Stromal cell of bone marrow (primary cell): ENCODE measurements around the gene LSM7.

Experiments
- DNase-seq: peaks from one replicate; pipeline ENCODE4 v3.0.0-alpha.2; 2012; ENCODE audit warnings: low read depth

Gene LSM7

DNA sequence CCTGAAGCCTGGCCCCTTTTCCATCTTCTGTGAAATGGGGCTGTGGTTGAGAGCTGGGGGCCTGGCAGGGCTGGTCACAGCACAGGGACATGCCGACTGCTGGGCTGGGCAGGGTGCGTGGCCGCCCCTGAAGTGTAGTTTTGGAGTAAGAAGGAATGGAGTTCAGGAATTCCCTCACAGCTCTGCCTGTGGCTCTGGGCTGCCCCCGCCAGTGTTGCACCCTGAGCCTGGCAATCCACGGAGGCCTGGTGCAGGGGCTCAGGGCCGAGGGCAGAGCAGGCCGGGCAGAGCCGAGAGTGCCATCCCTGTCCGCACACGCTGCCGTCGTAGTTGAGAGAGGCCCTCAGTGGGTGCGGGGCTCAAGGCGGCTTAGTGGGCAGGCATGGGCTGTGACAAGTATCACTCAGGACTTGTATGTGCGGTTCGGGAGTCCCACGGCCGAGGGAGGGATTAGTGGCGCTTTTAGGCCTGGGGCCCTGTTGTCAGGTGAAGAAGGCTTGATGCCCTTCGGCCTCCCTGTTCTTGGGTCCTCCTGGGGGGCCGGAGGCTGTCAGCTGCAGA, 9.7 kb upstream of the LSM7 start:
- no peak for DNase-seq

DNA sequence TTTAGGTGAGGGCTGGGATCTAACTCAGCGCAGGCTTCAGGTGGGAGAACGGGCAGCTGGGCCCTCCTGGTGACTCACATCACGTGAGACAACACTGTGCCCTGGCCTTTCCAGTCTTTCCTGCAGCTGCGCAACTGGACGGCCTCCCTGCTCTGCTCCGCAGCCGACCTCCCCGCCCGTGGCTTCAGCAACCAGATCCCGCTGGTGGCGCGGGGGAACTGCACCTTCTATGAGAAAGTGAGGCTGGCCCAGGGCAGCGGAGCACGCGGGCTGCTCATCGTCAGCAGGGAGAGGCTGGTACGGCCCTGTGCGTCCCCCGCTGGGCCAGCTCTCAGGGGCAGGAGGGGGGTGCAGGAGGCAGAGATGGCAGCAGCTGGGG, 8.9 kb upstream of the LSM7 start:
- DNase-seq = peak; percentile 11

DNA sequence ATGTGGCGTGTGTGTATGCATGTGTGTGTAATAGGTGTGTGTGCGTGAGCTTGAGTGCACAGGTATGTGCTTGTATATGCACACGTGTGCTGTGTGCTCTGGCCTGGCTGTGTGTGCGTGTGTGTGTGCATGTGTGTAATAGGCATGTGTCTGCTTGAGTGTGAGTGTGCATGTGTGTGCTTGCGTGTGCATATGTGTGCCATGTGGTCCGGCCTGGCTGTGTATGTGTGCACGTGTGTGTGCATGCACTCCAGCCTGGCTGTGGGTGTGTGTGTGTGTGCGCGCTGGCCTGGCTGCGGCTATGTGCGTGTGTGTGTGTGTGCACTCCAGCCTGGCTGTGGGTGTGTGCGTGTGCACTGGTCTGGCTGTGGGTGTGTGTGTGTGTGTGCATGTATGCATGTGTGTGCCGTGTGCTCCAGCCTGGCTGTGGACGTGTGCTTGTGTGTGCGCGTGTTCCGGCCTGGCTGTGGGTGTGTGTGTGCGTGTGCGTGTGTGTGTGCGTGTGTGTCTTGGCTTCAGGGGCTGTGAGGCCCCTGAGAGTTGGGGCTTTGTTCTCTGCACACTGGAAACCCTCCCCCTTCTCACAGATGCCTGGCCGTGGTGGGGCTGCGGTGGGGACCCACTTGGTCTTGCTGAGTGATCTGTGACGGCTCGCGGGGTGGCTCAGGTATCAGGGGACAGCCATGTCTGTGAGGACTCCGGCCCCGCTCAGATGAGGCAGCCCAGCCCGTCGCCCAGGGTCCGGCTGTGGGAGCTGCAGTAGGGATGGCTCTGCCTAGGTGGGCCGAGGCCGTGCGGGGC, 8.3 kb upstream of the LSM7 start:
- no peak for DNase-seq

DNA sequence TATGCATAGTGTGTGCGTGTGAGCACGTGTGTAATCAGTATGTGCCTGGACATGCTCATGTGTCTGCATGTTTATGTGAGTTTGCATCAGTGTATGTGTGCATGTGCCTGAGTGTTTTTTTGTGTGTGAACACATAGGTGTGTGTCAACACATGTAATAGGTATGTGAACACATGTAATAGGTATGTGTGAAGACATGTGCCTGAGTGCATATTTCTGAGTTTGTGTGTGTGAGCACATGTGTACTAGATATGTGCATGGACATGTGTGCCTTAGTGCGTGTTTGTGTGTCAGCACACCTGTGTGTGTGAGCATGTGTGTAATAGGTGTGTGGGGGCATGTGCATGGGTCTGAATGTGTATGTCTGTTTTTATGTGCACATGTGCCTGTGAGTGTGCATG, 7.5 kb upstream of the LSM7 start:
- no peak for DNase-seq

DNA sequence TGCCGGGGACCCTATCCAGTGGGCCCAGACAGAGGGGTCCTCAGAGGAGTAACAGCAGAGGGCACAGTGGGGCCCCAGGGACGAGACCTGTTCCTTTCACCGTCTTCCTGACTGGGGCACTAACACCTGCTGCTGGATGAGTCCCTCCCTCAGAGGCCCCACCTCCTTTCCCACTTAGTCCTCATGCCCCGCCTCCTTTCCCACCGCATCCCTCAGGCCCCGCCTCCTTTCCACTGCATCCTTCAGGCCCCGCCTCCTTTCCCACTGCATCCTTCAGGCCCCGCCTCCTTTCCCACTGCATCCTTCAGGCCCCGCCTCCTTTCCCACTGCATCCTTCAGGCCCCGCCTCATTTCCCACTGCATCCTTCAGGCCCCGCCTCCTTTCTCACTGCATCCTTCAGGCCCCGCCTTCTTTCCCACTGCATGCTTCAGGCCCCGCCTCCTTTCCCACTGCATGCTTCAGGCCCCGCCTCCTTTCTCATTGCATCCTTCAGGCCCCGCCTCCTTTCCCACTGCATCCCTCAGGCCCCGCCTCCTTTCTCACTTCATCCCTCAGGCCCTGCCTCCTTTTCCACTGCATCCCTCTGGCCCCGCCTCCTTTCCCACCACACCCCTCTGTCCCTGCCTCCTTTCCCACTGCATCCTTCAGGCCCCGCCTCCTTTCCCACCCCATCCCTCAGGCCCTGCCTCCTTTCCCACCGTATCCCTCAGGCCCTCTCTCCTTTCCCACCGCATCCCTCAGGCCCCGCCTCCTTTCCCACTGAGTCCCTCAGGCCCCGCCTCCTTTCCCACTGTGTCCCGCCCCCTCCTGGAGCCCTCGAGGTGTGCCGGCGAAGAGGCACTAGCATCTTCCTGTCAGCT, 6.8 kb upstream of the LSM7 start:
- DNase-seq = no peak

DNA sequence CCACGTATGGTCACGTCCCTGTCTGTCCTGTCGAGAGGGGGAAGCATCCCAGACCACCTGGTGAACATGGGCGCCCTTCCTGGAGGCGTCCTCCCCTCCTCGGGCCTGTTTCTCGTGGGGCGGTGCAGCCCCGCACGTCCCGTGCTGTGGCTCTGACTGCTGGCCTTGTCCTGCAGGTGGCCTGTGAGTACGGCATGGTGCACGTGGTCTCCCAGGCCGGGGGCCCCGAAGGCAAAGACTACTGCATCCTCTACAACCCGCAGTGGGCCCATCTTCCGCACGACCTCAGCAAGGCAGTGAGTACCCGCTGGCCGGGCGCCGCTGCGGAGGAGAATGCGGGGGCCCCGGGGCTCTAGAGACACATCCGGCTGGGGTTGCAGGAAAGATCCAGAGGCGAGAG, 6.0 kb upstream of the LSM7 start:
- no peak for DNase-seq

DNA sequence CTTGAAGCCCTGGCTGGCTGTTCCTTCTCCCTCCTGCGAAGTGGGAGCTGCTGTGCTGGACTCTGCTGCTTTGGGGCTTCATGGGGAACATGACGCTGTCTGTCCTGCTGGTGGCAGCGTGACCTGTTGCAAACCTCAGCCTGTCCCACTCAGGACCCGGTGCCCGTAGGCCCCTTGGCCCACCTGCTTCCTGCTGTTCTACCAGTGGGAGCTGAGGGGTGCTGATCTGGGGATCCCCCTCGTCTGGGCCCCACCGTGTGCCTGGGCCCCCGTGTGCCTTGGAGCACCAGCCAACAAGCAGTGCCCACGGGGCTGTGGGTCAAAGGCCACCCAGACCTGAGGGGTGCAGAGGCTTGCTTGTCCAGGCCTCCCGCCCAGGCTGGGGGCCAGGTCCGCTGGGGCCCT, 5.4 kb upstream of the LSM7 start:
- DNase-seq = no peak

DNA sequence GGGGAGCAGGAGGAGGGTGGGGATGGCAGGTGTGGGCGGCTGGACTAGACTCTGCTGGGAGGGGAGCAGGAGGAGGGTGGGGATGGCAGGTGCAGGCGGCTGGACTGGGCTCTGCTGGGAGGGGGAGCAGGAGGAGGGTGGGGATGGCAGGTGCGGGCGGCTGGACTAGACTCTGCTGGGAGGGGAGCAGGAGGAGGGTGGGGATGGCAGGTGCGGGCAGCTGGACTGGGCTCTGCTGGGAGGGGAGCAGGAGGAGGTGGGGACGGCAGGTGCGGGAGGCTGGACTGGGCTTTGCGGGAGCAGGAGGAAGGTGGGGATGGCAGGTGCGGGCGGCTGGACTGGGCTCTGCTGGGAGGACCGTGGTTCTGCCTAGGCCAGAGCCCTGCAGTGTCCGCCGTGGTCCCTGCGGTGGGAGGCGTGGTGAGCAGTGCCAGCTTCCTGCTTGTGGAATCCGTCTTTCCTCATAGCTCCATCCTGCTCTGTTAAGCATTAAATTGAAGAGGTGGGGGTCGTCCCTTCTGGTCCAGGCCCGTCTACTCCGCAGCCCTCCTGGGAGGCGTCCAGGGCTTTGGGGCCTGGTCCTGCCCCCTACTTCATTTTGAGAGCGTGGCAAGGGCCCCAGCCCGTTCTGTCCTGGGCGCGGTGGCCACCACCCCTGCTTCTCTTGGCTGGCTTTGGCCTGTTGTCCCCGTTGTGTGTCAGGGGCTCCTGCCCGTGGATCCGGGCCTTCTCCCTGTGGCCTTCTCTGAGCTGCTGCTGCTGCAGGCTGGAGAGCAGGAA, 4.8 kb upstream of the LSM7 start:
- DNase-seq = no peak

DNA sequence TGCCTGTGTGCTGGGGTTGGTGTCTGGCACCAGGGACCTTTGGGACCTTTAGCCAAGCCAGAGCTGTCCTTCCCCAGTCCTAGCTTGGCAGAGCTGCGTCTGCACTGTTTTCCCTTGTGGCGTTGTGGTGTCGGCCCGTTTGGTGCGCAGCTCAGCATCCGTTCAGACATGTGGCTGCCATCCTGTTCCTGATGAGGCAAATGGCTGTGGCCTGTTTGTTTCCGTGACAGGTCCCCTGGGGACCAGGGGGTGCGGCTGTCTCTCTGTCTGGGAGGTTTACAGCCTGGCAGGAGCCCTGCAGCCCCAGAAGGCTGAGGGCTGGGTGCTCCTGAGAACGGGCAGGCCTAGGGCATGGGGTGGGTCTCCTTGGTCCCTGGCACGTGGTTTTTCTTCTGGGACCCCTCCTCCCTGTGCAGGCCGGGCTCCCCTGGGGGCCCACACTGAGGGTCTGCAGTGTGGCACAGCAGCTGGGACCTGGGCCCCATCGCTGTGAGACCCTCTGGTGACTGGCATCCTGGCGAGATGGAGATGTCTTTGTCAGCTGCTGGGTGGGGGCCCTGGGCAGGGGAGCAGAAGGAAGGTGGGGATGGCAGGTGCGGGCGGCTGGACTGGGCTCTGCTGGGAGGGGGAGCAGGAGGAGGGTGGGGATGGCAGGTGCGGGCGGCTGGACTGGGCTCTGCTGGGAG, 4.1 kb upstream of the LSM7 start:
- no peak for DNase-seq

DNA sequence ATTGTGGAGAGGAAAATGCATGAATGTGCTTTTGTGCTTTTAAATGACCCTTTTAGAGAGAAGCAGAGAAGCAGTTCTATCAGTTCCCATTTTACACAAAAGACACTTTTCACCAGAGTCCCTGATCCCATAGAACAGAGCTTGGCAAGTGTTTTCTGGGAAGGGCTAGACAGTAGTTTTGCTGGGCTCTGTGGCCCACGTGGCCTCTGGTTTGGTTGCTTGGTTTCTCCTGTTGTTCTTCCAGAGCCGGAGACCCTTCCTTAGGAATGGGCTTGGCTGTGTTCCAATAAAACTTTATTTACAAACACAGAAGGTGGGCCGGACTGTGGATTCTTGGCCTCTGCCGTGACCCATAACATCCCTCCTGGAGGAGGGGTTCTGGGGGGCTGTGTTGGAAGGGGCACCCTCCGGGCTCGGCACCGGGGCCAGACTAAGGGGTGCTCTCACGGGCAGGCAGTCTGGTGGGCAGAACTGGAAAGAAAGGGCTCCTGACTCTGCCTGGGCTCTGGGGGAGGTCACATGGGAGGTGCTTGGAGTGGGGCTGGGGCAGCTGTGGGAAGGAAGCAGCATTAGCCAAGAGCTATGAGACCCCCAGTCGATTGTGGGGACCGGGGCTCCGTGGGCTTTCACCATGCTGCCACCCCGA, 3.3 kb upstream of the LSM7 start:
- DNase-seq = no peak

DNA sequence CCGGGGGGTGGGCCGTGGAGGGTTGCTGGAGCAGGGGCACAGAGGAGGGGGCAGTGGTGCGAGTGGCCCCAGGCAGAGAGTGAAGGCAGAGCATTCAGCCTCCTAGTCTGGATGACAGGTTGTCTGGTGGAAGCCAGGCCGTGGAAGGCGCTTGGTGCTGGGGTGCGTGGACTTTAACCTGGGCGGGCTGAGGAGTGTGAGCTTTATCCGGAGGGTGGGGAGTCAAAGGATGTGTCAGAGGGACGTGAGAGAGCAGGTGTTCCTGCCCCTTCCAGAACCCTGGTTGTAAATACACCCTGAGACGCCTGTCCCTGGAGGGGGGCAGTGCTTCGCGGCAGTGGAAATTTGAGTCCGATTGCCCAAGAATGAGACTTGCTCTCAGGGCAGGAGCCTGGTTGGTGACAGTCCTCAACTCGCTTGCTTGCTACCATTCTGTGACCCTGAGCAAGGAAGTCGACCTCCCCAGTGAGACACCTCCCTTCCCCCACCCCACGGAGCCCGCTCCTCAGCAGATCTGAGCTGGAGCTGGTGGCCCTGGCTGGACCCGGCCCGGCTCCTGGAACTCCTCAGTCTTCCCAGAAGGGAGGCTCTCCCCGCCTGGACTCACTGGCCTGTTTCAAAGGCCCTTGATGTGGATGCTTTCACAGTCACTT, 2.4 kb upstream of the LSM7 start:
- no peak for DNase-seq

DNA sequence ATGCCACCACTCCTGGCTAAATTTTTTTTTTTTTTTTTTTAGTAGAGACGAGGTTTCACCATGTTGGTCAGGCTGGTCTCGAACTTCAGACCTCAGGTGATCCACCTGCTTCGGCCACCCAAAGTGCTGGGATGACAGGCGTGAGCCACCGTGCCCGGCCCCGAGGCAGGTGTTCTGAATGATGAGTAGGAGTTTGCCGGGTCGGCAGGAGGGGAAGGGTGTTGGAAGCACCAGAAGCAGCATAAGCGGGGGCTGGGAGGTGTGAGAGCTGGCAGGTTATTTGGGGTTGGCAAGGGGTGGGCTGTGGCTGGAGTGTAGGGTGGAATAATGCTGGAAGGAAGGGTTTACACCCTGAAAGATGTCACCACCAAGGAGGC, 1.9 kb upstream of the LSM7 start:
- no peak for DNase-seq

DNA sequence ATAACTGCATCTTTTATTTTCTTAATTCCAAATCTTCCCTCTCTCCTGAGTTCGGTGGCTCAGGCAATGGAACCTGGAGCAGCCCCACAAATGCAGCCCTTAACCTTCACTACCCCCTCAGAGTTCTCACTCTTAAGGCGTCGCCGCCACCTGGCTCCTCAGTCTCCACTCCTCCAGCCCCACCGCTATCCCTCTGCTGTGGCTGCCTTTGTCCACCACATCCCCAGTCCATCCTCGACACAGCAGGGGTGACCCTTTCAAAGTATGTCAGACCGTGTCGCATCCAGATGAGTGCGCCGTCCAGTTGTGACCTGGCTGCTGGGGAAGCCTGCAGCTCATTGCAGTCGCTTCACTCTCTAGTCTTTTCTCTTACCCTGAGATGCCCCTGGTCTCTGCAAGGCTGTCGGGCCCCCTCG, 1.1 kb upstream of the LSM7 start:
- no peak for DNase-seq

DNA sequence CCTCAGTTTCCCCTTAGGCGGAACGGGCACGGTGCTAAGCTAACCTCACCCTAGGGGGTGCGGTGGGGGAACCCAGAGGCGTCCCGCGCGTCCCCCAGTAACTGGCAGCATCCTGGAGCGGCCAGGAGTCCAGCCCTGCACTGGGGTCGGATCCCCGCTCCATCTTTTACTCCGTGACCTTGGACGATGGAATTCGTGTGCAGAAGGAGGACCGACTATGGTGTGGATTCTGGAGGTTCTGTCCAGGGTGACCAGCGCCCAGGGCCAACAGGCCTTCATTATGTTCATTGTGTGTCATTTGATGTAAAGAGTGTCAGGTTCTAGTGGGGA, 728 bp upstream of the LSM7 start:
- no peak for DNase-seq

DNA sequence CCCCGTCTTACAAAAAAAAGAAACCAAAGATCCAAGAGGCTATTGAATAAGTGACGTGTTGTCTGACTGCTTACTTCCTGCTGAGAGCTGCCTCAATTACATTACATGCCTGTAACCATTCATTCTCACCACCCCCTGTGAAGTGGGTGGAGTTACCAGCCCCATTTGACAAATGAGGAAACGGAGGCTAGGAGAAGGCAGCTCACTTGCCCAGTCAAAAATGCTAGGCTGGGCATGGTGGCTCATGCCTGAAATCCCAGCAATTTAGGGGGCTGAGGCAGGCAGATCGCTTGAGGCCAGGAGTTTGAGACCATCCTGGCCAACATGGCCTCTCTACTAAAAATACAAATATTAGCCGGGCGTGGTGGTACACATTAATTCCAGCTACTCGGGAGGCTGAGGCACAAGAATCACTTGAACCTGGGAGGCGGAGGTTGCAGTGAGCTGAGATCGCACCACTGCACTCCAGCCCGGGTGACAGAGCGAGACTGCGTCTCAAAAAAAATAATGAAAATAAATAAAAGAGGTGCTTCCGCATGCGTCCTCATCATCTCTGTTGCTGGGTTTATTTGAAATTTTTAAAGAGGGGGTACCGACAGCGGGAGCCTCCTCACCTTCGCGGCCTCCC, 499 bp downstream of the LSM7 start:
- peak; percentile 67 for DNase-seq

DNA sequence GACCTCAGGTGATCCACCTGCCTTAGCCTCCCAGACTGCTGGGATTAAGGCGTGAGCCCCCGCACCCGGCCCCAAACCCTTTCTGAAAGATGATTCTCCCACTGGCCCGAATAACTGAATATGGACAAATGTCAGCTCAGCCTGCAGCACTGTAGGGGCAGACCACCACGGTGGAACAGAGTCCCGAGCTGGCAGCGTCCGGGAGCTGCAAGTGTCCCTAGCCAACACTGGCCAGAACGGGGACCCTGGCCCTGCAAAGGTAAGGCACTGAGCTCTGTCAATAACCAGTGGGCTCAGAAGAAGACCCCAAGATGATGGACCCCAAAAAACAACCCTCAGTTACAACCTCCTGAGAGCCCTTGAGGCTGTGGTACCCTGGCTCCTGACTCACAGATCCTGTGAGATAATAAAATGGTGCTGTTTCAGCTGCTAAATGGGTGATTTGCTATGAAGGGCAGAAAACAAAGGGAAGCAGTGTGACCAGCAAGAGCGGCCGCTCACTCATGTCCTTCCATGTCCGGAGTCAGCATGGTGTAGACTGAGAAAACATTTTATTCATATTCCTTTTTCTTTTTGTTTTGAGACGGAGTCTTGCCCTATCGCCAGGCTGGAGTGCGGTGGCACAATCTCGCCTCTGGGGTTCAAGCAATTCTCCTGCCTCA, 1.6 kb downstream of the LSM7 start:
- no peak for DNase-seq

DNA sequence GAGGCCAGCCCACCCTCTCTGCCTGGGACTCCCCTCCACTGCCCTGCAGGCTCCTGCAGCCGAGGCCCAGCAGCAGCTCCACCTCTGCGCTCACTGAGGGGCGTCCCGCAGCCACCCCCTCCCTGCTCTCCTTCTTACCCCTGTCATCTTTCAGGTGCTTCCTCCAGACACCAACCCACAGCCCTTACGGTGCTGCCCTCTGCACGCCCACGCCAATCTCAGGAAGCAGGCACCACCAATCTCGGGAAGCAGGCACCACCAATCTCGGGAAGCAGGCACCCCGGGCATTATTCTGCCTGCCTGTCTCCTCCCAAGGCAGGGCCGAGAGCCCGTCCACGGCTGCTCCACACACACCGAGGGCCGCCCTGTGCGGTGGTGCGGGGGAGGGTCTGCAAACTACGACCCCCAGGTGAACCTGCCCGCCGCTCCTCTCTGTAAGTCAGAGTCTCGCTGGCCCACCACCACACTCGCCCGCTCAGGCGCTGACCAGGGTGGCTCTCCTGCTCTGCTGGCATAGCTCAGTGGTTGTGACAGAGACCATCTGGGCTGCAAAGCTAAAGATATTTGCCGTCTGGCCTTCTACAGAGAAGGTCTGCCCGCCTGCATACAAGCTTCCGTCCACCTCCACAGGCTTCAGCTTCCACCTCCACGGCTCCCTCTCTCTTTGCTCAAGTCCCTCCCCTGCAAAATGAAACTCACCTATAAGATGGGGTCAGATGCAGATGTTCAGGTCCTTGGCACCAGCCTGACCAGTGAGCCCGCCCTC, 2.9 kb downstream of the LSM7 start:
- no peak for DNase-seq

DNA sequence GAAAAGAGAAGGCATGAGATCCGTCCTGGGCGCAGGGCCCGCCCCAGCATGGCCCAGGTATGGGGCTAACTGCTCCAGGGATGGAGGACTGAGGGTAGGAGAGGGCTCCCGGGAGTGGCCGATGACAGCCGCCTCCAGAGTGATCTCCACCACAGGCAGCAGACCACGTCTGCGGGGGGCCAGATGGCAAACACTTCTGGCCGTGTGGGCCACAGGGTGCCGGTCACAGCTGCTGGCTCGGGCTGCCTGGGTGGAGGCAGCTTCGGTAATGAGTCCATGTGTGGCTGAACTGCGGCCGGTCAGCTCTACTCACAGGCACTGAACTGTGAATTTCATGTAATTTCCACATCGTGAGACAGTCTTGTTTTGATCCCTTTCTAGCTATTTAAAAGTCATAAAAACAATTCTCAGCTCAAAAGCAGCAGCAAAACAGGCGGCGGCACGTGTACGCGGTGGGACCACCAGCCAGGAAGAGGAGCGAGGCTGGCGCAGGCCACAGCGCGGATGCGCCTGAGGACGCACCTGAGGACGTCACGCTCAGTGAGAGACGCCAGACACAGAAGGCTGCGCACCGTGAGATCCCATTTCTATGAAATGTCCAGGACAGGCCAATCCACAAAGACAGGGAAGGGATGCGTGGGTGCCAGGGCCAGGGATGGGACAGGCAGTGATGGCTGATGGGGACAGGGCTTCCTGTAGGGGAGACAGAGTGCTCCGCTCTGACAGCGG, 4.0 kb downstream of the LSM7 start:
- no peak for DNase-seq
